HG03039 (cell line): Measurements from ENCODE around the gene STK24.

ENCODE experiments used
- ATAC-seq: cut with Tn5 transposase; IDR thresholded peaks from one replicate; pipeline ENCODE4 v1.9.1; 2021; ENCODE audit warnings: mild to moderate bottlenecking, moderate library complexity; ENCODE audit not compliant: unreplicated experiment

STK24 gene

DNA sequence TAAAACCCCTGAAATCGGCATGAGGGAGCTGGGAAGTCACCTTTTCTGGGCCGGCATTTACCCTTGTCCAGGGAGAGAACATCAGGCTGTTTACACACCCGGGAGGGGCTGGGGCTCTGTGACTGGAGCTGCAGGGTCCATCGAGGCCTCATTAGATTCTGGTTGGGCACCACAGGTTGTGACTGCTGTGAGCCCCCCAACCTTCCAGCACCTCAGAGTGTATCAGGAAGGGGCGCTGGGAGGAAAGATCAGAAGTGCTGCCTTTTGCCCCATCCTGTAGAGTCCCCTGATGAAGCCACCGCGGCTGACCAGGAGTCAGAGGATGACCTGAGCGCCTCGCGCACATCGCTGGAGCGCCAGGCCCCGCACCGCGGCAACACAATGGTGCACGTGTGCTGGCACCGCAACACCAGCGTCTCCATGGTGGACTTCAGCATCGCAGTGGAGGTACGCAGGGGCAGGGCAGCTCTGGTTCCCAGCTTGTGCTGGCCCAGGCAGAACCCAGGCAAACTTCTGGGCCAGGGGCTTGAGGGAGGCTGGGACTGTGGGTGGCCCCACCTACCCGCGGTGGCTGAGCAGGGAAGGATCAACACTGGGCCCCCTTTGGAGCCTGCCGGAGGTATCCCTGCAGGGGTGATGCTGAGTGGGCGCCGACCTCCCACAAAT is 136.4 kb downstream of the STK24 start:
- no peak for ATAC-seq

DNA sequence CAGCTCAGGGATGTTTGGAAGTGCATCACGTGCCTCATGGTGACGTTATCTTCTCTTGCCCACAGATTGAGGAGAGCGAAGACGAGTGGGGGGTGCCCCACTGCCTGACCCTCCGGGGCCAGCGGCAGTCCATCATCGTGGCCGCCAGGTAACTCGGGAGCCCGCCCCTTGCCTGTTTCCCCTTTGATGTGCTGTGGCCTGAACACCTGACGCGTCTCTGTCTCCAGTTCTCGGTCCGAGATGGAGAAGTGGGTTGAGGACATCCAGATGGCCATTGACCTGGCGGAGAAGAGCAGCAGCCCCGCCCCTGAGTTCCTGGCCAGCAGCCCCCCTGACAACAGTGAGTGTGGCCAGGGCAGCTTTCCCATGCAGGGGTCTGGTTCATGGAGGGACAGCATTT is 137.0 kb downstream of the STK24 start:
- ATAC-seq, result no peak

DNA sequence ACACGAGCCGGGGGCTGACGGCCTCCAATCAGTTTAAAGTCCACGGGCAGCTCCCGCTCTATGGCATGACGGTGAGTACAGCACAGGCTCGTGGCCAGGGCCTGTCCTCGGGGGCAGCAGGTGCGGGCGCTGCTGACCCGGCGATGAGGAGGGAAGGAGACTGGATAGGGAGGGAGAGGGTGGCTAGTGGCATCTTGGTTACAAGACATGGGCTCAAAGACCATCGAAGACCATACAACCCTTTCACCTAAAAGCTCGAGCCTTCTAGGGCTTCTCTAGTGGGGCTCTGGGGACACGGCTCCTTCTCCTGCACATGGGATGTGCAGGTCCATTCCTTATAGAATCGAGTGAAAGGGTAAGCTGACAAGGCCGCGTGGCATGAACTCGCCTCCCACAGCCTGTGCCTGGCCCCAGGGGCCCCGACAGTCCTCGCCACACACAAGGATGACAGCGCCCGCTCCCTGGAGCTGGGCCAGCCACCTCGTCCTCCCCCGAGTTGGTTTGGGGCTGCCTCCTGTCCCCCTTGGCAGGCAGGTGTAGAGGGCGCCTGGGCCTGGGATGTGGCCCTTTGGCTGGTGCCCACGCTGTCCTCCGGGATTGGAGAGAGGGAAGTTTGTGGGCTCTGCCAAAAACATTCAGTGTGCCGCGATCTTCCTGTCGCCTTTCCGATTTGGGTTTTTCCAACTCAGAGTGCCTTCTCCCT is 137.6 kb downstream of the STK24 start:
- ATAC-seq, result no peak

DNA sequence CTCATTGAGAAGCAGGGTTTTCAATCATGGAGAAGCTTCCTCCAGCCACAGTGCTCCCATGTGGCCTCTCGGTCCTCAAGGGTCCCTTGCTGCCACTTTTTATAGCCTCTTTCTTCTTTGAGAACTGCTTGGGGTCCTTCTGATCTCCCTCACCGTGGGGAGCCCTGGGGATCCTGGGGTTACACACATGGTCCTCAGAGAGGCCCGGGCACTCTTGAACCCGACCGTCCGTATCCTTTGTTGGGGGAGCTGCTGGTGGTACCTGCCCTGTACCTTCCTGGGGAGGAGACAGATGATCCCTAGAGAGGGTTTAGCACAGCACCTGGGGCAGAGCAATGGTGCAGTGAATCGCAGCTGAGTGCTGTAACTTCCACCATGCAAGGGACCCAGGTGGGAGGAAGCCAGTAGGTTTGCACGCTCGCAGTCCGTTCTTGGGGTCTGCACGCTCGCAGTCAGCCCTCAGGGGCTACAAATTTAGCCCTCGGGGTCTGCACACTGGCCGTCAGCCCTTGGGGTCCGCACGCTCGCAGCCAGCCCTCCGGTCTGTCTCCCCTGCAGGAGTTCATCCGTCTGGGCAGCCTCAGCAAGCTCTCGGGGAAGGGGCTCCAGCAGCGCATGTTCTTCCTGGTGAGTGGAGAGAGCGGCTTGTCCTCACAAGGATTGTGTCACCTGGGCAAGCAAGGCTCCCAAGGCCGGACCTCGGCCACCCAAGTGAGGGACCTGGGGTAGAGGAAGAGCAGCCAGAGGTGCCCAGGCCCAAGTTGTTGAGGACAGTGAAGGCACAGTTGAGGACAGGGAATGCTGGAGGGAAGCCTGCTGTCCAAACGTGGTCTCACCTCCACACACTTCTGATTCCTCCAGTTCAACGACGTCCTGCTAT is 138.4 kb downstream of the STK24 start:
- ATAC-seq, result no peak

DNA sequence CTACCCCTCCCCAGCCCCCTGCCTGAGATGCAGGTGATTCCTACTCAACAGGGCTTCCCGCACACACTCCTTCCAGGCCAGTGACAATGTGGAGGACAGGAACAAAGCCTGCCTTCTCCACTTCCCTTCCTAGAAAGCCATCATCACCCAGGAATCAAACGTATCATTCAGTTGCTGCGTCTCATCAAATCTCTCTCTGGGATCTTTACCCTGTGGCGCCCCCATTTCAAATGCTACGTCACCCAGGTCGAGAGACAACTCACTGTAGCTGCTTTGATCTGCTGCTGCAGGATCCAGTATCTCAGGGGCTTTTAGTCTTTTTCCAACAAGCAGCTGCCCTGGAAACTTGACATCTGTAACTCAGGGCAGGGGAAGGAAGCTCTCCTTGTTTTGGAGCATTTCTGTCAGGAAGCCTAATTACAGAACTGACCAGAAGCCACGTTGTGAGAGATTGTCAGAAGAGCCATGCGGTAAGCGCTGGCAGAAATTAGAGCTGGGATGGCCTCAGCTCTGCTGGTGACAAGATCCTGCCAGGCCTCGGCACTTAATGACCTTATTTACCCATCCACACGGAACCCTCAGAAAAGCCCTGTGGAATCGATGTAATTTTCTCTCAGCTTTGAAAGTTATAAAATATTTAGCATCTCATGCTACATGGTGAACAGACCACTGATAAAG is 140.5 kb downstream of the STK24 start:
- ATAC-seq, result no peak

DNA sequence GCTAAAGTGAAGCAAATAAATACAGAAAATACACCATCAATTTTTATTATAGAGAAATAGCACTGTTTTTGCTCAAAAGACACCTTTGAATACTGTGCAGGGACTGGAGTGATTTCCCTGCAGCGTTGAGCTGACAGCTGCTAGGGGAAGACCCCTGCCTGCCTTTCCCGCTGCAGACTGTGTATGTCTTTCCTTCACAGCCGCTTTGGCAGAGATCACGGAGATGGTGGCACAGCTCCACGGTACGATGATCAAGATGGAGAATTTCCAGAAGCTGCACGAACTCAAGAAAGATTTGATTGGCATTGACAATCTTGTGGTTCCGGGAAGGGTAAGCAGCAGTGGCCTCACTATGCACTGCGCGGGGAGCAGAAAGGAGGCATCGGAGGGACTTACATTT is 141.5 kb downstream of the STK24 start:
- no peak for ATAC-seq

DNA sequence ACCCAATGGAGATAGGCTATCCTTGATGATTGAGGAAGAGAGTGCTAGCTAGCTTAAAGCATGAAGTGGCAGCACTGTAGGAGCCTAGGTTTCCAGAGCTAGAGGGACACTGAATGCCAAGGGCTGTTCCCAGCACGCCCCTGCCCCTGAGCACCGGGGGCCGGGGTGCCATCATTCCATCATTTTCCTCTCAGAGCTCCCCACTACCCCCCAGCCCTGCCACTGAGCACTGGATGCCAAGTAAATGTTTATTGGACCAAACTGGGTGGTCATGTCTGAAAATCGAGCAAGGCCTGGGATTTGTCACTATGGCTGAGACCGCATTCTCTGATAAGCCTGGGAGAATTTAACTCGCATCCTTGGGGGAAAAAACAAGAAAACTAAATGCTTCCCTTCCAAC is 142.8 kb downstream of the STK24 start:
- ATAC-seq, result no peak

DNA sequence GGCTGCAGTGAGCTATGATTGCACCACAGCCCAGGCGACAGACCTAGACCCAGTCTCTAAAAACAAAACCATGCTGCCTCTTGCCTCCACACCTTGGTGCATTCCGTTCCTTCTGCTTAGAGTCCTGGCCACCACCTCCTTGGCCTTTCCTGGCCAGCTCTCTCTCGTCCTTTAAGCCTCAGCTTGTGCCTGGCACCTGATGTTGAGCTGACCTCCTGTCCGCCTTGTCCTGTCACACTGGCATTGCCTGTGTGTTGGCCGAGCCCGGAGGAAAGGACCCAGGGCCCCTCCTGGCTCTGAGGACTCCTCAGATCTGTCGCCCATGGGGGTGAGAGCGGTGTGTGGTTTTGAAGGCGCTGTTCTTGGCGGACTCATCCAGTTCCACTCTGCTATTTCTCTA is 143.3 kb downstream of the STK24 start:
- ATAC-seq, result no peak

DNA sequence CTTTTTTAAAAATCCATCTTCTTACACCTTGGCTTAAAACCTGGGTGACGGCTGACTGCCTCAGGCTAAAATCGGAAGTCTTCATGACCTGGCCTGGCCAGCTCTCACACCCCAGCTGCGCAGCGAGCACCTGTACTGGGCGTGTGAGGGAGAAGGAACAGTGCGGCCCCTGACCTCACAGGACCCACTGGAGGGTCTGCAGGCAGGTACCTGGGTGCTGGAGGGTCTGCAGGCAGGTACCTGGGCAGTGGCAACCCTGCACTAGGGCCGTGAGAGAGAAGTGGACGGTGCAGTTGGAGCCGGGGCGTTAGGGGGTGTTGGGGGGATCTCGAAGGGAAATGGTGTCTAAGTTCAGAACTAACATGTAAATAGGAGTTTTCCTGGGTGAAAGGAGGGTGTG is 144.3 kb downstream of the STK24 start:
- ATAC-seq, result no peak

DNA sequence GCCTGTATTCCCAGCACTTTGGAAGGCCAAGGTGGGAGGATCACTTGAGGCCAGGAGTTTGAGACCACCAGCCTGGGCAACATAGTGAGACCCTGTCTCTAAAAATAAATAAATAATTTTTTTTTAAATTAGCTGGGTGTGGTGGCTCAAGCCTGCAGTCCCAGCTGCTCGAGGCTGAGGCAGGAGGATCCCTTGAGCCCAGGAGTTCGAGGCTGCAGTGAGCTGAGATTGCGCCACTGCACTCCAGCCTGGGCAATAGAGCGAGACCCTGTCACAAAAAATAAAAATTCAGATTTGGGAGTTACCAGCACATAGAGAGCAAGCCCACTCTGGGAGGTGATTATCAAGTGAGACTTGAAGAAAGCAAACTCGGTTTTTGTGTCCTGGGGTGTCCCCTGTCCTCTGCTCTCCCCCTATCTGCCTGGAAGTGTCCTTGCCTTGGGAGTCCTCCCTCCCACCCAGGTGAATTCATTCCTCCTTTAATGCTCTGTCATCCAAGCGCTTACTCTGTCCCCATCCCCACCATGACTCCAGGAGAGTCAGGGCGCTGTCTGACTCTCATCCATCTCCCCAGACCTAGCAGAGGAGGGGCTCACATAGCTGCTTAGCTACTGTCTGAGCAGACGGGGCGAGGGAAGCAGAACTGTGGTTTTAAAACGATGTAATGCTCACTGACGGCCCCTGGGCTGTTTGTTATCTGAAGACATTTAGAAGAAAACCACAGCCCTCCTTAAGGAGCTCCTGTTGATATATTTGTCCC is 146.8 kb downstream of the STK24 start:
- no peak for ATAC-seq

DNA sequence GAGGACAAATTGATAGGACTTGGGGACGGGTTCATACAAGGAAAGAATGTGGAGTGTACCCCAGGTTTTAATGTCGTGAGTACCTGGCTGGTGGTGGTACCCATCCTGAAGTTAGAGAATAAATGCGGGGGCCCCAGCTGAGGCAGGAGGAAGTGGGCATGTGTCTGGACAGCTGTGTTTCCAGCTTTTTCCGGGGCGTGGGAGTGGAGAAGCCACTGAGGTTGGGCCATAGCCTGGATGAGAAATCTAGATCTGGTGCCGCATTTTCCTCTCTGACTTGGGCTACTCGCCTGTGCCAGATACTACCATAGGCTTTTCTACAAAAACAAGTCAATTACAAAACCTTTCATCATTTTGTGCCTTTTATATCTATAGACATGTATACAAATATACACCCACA is 147.4 kb downstream of the STK24 start:
- no peak for ATAC-seq

DNA sequence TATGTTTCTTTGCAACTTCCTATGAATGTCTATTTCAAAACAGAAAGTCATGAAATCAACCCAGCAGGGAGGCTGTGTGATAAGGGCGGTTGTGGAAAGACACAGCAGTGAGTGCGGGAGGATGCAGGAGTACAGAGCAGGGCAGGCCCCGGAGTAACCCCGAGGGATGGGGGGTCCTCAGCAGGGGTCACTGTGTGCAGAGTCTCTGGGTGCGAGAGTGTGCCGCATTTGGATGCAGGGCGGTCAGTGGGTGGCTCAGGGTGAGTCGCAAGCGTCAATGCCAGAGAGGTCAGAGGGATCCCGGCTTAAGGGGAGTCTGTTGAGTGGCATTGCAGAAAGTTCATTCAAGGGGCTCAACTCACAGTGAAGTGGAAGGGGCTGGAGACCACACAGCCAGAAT is 147.8 kb downstream of the STK24 start:
- no peak for ATAC-seq

DNA sequence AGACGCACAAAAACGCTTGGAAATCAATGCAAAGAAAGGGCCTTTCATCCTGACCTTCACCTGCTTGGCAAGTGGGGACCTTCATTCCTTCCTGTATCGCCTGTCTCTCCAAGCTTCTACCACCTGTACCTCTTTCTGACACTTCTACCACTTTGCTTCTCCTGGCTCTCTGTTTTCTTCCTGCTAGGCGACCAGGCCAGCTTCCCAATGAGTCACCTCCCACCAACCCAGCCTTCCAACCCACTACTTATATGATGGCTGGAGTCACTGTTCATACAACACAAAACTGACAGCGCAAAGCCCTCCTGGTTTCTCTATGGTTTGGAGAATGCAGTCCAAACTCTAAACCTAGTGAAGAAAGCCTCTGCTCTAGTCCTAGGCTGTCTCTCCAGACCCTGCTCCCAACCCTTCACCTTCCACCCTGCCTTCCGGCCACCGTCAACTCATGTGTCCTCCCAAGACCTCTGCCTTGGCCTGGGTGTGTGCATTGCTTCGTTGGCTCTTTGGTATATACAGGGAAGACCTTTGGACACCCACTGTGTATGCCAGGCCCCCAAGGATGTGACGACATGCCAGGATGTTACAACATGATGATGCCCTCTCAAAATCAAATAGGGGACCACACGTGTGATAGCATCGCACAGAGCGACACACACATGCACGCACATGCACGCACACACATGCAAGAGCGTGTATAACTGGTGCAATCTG is 148.5 kb downstream of the STK24 start:
- no peak for ATAC-seq

DNA sequence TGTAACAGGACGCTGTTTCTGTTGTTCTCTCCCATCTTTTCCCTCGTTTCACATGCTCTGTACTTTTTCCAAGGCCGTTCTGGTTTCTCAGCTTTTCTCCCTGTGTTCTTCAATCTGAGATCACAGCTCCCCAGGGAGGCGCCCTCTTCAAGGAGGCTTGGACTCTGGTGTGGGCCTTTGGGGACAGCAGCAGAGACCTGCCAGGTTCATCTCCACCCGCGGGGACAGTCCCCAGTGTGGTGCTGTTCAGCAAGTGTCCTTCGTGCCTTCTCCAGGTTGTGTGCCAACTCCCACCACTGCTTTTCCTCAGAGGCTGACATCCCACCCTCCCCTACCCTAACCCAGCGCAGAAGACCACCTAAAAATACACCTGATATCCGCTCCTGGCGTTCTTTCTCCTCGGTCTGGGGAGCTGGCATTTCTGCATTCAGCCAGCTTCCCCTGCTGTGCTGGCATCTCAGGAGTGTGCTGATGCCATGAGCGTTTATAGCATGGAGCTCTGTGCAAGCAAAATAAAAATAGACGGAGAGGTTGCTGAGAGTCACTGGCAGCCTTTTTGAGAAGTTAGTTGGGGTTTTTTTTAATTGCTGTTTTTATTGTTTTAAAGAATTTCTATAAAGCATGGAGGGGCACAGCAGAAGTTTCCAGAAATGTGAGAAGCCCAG is 149.4 kb downstream of the STK24 start:
- ATAC-seq, result no peak

DNA sequence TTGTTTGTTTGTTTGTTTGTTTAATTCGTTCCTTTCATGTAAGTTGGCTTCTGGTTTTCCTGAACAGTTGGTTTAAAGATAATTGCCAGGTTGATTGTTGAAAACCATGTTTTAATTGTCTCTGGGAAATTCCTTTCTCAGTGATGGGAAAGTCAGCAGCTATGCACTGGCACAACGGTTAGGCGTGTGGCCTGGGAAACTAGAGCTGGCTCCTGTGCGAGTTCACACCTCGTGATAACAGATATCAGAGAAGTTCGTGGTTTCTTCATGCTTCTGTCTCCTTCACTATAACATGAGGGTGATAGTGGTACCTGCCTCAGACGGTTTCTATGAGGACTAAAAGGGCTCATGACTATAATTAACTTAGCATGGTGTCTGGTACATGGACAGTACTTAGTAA is 153.5 kb downstream of the STK24 start:
- no peak for ATAC-seq

DNA sequence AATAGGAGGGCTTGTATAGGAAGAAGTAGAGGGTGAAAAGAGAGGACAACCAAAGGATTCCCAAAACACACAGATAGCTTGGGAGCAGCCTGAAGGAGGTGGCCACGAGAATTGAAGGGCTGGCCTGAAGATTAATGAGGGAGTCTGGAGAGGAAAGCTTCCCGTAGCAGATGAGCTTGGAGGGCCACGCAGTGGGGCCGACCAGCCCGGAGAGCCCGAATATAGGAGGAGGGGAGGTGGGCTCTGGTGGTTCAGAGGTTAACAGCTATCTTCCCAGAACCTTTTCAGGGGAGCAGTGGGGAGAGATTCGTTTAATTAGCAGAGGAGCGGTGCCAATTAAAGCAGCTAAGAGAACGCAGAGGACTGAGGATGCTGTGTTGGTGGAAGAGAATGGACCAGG is 154.9 kb downstream of the STK24 start:
- no peak for ATAC-seq

DNA sequence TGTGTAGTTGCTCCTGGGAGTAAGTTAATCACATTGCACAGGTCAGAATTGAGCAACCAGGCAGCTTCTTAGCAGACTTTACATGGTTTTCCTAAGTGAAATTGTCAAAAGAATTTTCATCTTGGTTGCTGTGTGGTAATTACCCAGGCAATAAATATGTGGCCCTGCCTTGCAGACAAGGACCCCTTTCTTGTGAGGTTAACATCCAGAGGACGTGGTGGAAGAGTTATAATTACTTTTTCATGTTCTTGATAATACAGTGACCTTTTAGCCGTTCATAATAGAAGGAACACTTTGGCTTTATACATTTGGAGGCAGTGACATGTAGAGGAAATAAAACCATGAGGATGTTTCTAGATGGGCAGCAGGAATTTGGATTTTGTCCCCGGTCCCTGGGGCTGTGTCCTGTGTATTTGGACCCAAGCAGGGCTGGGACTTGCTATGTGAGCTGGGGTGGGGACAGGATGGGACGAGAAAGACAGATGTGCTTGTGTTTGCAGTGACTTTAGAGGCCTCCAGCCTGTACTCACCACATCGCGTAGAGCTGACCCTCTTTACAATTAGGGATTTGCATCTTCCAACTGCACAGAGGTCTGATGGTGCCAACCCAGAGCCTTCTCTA is 156.2 kb downstream of the STK24 start:
- no peak for ATAC-seq

DNA sequence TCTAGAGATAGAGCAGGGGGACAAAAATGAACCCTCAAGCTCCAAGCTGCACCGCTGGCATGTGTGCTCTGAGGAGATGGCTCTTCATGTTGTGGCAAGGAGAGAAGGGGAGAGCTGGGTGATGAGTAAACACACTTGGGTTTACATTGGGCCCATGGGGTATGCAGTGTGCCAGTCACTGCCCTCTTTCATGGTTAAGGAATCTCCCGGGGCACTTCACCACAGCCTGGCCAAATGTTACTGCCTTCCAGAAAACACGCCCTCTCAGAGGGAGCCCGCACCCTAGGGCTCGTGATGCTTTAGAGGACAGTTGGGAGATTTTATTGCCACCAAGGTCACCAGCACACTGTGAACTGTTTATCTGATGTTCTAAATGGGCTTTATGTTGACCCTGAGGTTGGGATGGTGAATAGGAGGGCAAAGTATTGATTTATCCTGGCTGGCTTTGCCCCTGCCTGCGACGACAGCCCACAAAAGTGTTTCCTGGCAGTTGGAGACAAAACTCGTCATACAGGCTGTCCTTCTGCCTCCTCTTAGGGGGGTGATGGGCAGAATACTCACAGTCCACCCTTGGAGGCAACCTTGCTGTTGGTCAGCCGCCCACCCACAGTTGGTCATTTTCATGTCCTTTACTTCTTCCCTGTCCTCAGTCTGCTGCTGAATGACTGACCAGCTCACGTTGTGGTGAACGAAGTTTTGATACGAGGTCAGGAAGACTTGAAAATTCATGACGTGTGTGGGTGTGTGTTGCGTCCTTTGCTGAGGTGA is 156.9 kb downstream of the STK24 start:
- no peak for ATAC-seq
